H1 (cell line): Measurements from ENCODE around the gene NOSIP. TPM values are rescaled to one million over a fixed set of nuclear protein-coding genes. Genes with fewer than 3 reads are reported as not detected.

Source experiments
- ATF2 ChIP-seq: IDR thresholded peaks from 2 replicates; pipeline ENCODE4 v1.6.1; 2012; ENCODE audit warnings: low read length, inconsistent platforms
- BRCA1 ChIP-seq: IDR thresholded peaks from 2 replicates; pipeline ENCODE4 v1.6.1; 2012; ENCODE audit warnings: low read depth, low read length, improper control_type of control experiment
- CBX5 ChIP-seq: fragments of 300-800, 300-1000 bp; sonication (generic); IDR thresholded peaks from 2 replicates; pipeline ENCODE4 v1.7.1; 2016; ENCODE audit warnings: antibody characterized with exemption, low read length, low read depth
- CEBPB ChIP-seq: IDR thresholded peaks from 2 replicates; pipeline ENCODE4 v1.6.1; 2012; ENCODE audit warnings: low read depth, low read length
- EGR1 ChIP-seq: IDR thresholded peaks from 2 replicates; pipeline ENCODE4 v1.6.1; 2011; ENCODE audit warnings: low read depth, low read length, borderline replicate concordance
- EP300 ChIP-seq, 2 experiments: IDR thresholded peaks; 1 replicate in 1 of 2; 2 replicates in 1 of 2; pipeline ENCODE4 v1.6.1; 2011 to 2012; ENCODE audit warnings: low read depth in 2 of 2, low read length in 2 of 2, mild to moderate bottlenecking in 2 of 2, borderline replicate concordance in 1 of 2, inconsistent platforms in 1 of 2, moderate library complexity in 1 of 2
- EZH2 ChIP-seq: fragments of 200-600 bp; sonication (generic); IDR thresholded peaks from 2 replicates; pipeline ENCODE4 v1.7.1; 2012; ENCODE audit warnings: low read depth, mild to moderate bottlenecking, moderate library complexity, low read length, inconsistent platforms; ENCODE audit not compliant: severe bottlenecking
- GABPA ChIP-seq: IDR thresholded peaks from 2 replicates; pipeline ENCODE4 v1.6.1; 2011; ENCODE audit warnings: mild to moderate bottlenecking, low read length, moderate library complexity, borderline replicate concordance; ENCODE audit not compliant: insufficient read depth
- GTF2F1 ChIP-seq: IDR thresholded peaks from 2 replicates; pipeline ENCODE4 v1.6.1; 2012; ENCODE audit warnings: low read depth, low read length, improper control_type of control experiment, borderline replicate concordance
- HDAC2 ChIP-seq, 2 experiments: fragments of 300-600 bp in 1 of 2; sonication (generic) in 1 of 2; IDR thresholded peaks; 2 replicates each; pipeline ENCODE4 v1.6.1; 2011 to 2012; ENCODE audit warnings: low read depth in 2 of 2, low read length in 2 of 2, mild to moderate bottlenecking in 2 of 2, moderate library complexity in 2 of 2, borderline replicate concordance in 1 of 2, inconsistent platforms in 1 of 2
- JUN ChIP-seq: IDR thresholded peaks from 2 replicates; pipeline ENCODE4 v1.6.1; 2011; ENCODE audit warnings: low read depth, mild to moderate bottlenecking, improper control_type of control experiment, low read length
- JUND ChIP-seq: IDR thresholded peaks from 2 replicates; pipeline ENCODE4 v1.6.1; 2011; ENCODE audit warnings: mild to moderate bottlenecking, improper control_type of control experiment, low read length
- NANOG ChIP-seq: IDR thresholded peaks from 2 replicates; pipeline ENCODE4 v1.6.1; 2011; ENCODE audit warnings: low read length, low read depth, mild to moderate bottlenecking, inconsistent platforms; ENCODE audit not compliant: insufficient read depth, poor library complexity, severe bottlenecking
- NRF1 ChIP-seq: IDR thresholded peaks from 2 replicates; pipeline ENCODE4 v1.6.1; 2011; ENCODE audit warnings: mild to moderate bottlenecking, low read depth, low read length, improper control_type of control experiment
- RAD21 ChIP-seq, 2 experiments: IDR thresholded peaks in 1 of 2; conservative IDR thresholded peaks in 1 of 2; 2 replicates each; pipeline ENCODE4 v1.6.1; 2011; ENCODE audit warnings: low read depth in 2 of 2, low read length in 2 of 2, improper control_type of control experiment in 1 of 2, inconsistent platforms in 1 of 2, mild to moderate bottlenecking in 1 of 2, moderate library complexity in 1 of 2
- SAP30 ChIP-seq: fragments of 300-600 bp; sonication (generic); IDR thresholded peaks from 2 replicates; pipeline ENCODE4 v1.7.1; 2012; ENCODE audit warnings: low read length, moderate library complexity, mild to moderate bottlenecking, inconsistent platforms; ENCODE audit not compliant: insufficient read depth, insufficient replicate concordance
- TAF1 ChIP-seq: IDR thresholded peaks from 2 replicates; pipeline ENCODE4 v1.6.1; 2011; ENCODE audit warnings: mild to moderate bottlenecking, low read depth, low read length
- TCF12 ChIP-seq: IDR thresholded peaks from 2 replicates; pipeline ENCODE4 v1.6.1; 2011; ENCODE audit warnings: low read depth, mild to moderate bottlenecking, low read length
- USF2 ChIP-seq: IDR thresholded peaks from 2 replicates; pipeline ENCODE4 v1.6.1; 2011; ENCODE audit warnings: low read length, improper control_type of control experiment
- YY1 ChIP-seq: IDR thresholded peaks from 2 replicates; pipeline ENCODE4 v1.6.1; 2011; ENCODE audit warnings: low read depth, mild to moderate bottlenecking, low read length
- polyA plus RNA-seq, 7 experiments: library from polyadenylated mRNA; depleted of rRNA in 3 of 7; stranded (reverse) in 5 of 7; unstranded in 2 of 7; fragments of >200 nt in 5 of 7; fragments of 200-250 nt in 2 of 7; gene quantifications; 1 replicate in 5 of 7; 2 replicates in 1 of 7; 4 replicates in 1 of 7; pipeline versions ENCODE4 v1.2.1 to v1.2.3, GENCODE V29; 2011 to 2013; ENCODE audit warnings: missing spikeins in 2 of 7, mixed read lengths in 2 of 7
- total RNA-seq: library from RNA; stranded (reverse); fragmentation: NEBNext Ultra II Directional; extraction: Animal tissue kit (Norgen Biotek cat#: 25700); gene quantifications from 2 replicates; pipeline ENCODE4 v1.2.1, GENCODE V29; 2021

The NOSIP gene
- total and polyA plus RNA-seq, 2 of the 8 experiments (the other 6 are each of a cell fraction or from before 2014, with no cell fraction given) = 85.1 to 192 TPM

- TF ChIP-seq NANOG = no peak
- no peak for TF ChIP-seq BRCA1
- peak; percentile 84; the same call in 1 of the 2 replicates for TF ChIP-seq EGR1
- no peak for TF ChIP-seq USF2
- TF ChIP-seq GABPA = no peak
- TF ChIP-seq GTF2F1 = no peak
- no peak for TF ChIP-seq HDAC2 (IDR thresholded peaks at IDR 0.05; ENCODE audit: borderline replicate concordance in 1 of 2, low read depth in 2 of 2, low read length in 2 of 2)
- peak; percentile 87 for TF ChIP-seq TAF1
- no peak for TF ChIP-seq TCF12
- TF ChIP-seq CBX5 = no peak
- no peak for TF ChIP-seq YY1
- TF ChIP-seq CEBPB = no peak
- no peak for TF ChIP-seq RAD21 (IDR thresholded peaks at IDR 0.05 in 1 of 2, conservative IDR thresholded peaks at IDR 0.05 in 1 of 2; ENCODE audit: low read depth in 2 of 2, low read length in 2 of 2)
- peak; percentile 81 for TF ChIP-seq SAP30
- TF ChIP-seq JUND = no peak
- TF ChIP-seq EP300 (IDR thresholded peaks at IDR 0.05; ENCODE audit: borderline replicate concordance in 1 of 2, low read depth in 2 of 2, low read length in 2 of 2) = no peak
- no peak for TF ChIP-seq ATF2
- no peak for TF ChIP-seq EZH2
- TF ChIP-seq NRF1 = no peak
- no peak for TF ChIP-seq JUN
Measured at GRCh38 chr19:49590071-49590970, 10.0 kb upstream of the NOSIP start (continued).
